OCI-LY7 (cell line): ENCODE measurements around the gene RBM47.

Experiments used
- CTCF ChIP-seq: fragments of 200-600 bp; sonication (generic); conservative IDR thresholded peaks from 2 replicates; pipeline ENCODE4 v1.5.1; 2014; ENCODE audit warnings: mild to moderate bottlenecking, antibody characterized with exemption, low read length, moderate library complexity, mixed read lengths
- EZH2phosphoT487 ChIP-seq: fragments of 200-600 bp; sonication (generic); IDR thresholded peaks from 2 replicates; pipeline ENCODE4 v1.6.1; 2018; ENCODE audit warnings: low read depth, borderline replicate concordance, mild to moderate bottlenecking, mixed run types, antibody characterized with exemption, low read length, moderate library complexity, mixed read lengths

DNA sequence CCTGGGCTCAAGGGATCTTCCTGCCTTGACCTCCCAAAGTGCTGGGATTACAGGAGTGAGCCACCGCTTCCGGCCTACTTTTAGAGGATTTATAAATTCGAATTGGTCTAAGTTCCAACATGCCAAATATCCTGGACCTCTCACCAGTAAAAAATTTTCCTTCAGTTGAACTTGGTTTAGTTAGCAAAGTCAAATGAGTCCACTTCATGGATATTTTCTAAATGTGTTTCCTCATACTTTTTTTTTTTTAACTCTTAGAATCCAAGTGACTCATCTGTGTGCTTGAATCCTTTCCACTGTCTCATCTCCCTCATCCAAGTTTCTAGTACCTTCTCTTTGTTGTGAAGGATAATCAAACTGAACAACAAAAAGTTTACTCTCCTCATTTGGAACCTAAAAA lies 49.7 kb downstream of the RBM47 start:
- TF ChIP-seq CTCF = no peak
- no peak for TF ChIP-seq EZH2phosphoT487
